ENCODE results near the gene LBH. TPM values are rescaled to one million over a fixed set of nuclear protein-coding genes. Genes with fewer than 3 reads are reported as not detected.
A peak's percentile ranks its signal among the peaks of the same experiment; 100 is the strongest.

Gene LBH
- total RNA-seq, 6 experiments from 2014 or later = 4.3 to 17.6 (median 9.5) TPM

- H3K27ac ChIP-seq = no peak overlapping the region
- H3K36me3 ChIP-seq = no peaks in the 10 kb centered on the region
- no peak for TF ChIP-seq POLR2A (IDR thresholded peaks at IDR 0.05)
- TF ChIP-seq, protein P1, sequence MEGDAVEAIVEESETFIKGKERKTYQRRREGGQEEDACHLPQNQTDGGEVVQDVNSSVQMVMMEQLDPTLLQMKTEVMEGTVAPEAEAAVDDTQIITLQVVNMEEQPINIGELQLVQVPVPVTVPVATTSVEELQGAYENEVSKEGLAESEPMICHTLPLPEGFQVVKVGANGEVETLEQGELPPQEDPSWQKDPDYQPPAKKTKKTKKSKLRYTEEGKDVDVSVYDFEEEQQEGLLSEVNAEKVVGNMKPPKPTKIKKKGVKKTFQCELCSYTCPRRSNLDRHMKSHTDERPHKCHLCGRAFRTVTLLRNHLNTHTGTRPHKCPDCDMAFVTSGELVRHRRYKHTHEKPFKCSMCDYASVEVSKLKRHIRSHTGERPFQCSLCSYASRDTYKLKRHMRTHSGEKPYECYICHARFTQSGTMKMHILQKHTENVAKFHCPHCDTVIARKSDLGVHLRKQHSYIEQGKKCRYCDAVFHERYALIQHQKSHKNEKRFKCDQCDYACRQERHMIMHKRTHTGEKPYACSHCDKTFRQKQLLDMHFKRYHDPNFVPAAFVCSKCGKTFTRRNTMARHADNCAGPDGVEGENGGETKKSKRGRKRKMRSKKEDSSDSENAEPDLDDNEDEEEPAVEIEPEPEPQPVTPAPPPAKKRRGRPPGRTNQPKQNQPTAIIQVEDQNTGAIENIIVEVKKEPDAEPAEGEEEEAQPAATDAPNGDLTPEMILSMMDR (IDR thresholded peaks at IDR 0.05) = no peak
These were observed 56.0 kb downstream of the LBH start for GRCh38 chr2:30287190-30287840.

DNA sequence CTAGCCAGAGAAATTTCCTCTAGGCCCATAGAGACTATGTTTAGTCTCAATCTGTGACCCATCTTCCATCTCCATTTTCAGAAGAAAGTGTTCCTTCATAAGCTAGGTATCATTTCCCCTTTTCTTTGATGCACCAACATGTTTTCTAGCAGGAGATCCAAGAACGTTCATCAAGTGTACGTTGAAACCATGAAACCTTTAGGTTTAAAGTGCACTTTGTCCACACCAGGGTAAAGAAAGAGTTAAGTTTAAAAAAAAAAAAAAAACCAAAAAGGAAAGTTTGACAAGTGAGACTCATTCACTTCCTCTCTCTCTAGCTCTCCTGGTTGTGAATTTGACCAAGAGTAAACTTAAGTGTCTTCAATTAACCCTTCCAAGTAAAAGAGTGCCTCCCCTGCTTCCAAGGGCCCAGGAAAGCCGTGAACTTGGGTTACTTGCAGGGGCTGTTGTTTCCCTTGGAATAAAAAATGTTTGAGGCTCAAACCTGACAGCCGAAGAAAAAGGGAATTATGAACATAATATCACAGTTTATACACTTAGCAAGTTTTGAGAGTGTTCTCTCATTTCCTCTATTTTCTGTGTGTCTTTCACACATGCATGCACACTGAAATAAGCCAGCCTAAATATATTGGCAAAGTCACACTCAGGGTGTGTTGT lies 56.7 kb downstream of the LBH start:
- H3K27ac ChIP-seq = no peak overlapping the region

More at GRCh38 chr2:30287190-30287840, 56.0 kb downstream of the LBH start:
- Histone ChIP-seq H3K4me1 (no peaks in the 10 kb centered on the region), H3K4me3 (no peak overlapping the region), H3K27me3 (no peaks in the 10 kb centered on the region), H3K9me3 (no peaks in the 10 kb centered on the region)
- WGBS (ENCODE audit: insufficient coverage, low coverage, low lambda C conversion rate, missing lambda C conversion rate) = 67% methylated on average over 1 of the region's 1 CpG
- no peak for ATAC-seq
- no peak for DNase-seq
- intact Hi-C loops (cut with DNase I) = no loop called here

GRCh38 chr2:30288561-30288960 lies 57.2 kb downstream of the LBH start:
- ATAC-seq = no peak
- Histone ChIP-seq H3K36me3 (no peaks in the 10 kb centered on the region), H3K9me3 (no peaks in the 10 kb centered on the region), H3K27me3 (no peaks in the 10 kb centered on the region), H3K27ac (no peak overlapping the region), H3K4me3 (no peak overlapping the region), H3K4me1 (no peaks in the 10 kb centered on the region)
- TF ChIP-seq POLR2A (IDR thresholded peaks at IDR 0.05) = no peak
- TF ChIP-seq, protein P1 (IDR thresholded peaks at IDR 0.05) = no peak
- 49% methylated on average over 2 of the region's 2 CpGs for WGBS (ENCODE audit: insufficient coverage, low coverage, low lambda C conversion rate, missing lambda C conversion rate)
- intact Hi-C loops (cut with DNase I) = no loop called here
- DNase-seq = no peak

More for the DNA sequence above, 56.7 kb downstream of the LBH start:
- no peaks in the 10 kb centered on the region for H3K4me1 ChIP-seq
- no peaks in the 10 kb centered on the region for H3K27me3 ChIP-seq
- 22% methylated on average over 4 of the region's 4 CpGs for WGBS (ENCODE audit: insufficient coverage, low coverage, low lambda C conversion rate, missing lambda C conversion rate)
- DNase-seq (no peak), ATAC-seq (peak in 1 of 4 donors; percentile 44)
- intact Hi-C loops (cut with DNase I) = no loop called here
- H3K4me3 ChIP-seq = no peak overlapping the region
- H3K36me3 ChIP-seq = no peaks in the 10 kb centered on the region
- TF ChIP-seq, protein P1 (IDR thresholded peaks at IDR 0.05) = no peak
- no peak for TF ChIP-seq POLR2A (IDR thresholded peaks at IDR 0.05)
- no peaks in the 10 kb centered on the region for H3K9me3 ChIP-seq

- TF ChIP-seq, protein P1 (IDR thresholded peaks at IDR 0.05) = no peak
- Histone ChIP-seq H3K27me3 (no peaks in the 10 kb centered on the region), H3K4me3 (no peak overlapping the region), H3K27ac (no peak overlapping the region), H3K4me1 (no peaks in the 10 kb centered on the region), H3K9me3 (no peaks in the 10 kb centered on the region), H3K36me3 (no peaks in the 10 kb centered on the region)
- intact Hi-C loops (cut with DNase I) = no loop called here
- peak; percentile 24 to 56 (median 40) for ATAC-seq
- WGBS (ENCODE audit: insufficient coverage, low coverage, low lambda C conversion rate, missing lambda C conversion rate) = 33% methylated on average over 6 of the region's 12 CpGs
- no peak for DNase-seq
These were observed 62.1 kb downstream of the LBH start for GRCh38 chr2:30293303-30293921.

Data from right lobe of liver (tissue), 6 donors.